A549 (cell line): ENCODE results near the gene SPAG7. TPM values are rescaled to one million over a fixed set of nuclear protein-coding genes. Genes with fewer than 3 reads are reported as not detected.

Experiments used
- ATAC-seq, 2 experiments: fragments of 200-7000 bp in 1 of 2; fragments of >200 bp in 1 of 2; cut with Nextera tagmentation in 1 of 2; cut with Tn5 transposase in 1 of 2; 3 replicates each; pipeline versions ENCODE4 v1.8.0 to v1.9.1; 2018 to 2020; ENCODE audit warnings: mild to moderate bottlenecking in 1 of 2, moderate library complexity in 1 of 2
- CTCF ChIA-PET: fragments of 300-600 bp; sonication (Branson Sonifier 250); formaldehyde crosslinking; extraction: SDS; loops from one replicate; lab custom pipeline; 2021; ENCODE audit warnings: antibody characterized with exemption, inconsistent platforms; lab: Yijun Ruan, JAX
- POLR2A ChIA-PET: fragments of 350-600 bp; formaldehyde crosslinking; extraction: SDS; loops from one replicate; lab custom pipeline; 2021; ENCODE audit warnings: antibody characterized with exemption, inconsistent platforms; lab: Yijun Ruan, JAX
- DNase-seq, 2 experiments: peaks; one replicate each; pipeline versions ENCODE4 v3.0.0 to v3.0.0-alpha.2; 2011 to 2016; ENCODE audit warnings: low read depth in 1 of 2, low spot score in 1 of 2
- FAIRE-seq: peaks from 2 replicates; lab custom pipeline; 2011; peaks lifted over from hg19 to GRCh38; lab: Jason Lieb, UNC
- H3K27ac ChIP-seq, 2 experiments: fragments of >200 bp; sonication (Bioruptor Twin); formaldehyde crosslinking; 3 replicates each; pipeline ENCODE4 v1.5.1; 2016 to 2017
- H3K4me1 ChIP-seq: fragments of >200 bp; sonication (Bioruptor Twin); formaldehyde crosslinking; 3 replicates; pipeline ENCODE4 v1.6.1; 2016
- H3K4me2 ChIP-seq: fragments of >200 bp; sonication (Bioruptor Twin); formaldehyde crosslinking; 3 replicates; pipeline ENCODE4 v1.6.1; 2016
- H3K4me3 ChIP-seq: fragments of >200 bp; sonication (Bioruptor Twin); formaldehyde crosslinking; 3 replicates; pipeline ENCODE4 v1.5.1; 2016
- H3K9me3 ChIP-seq: fragments of >200 bp; sonication (Bioruptor Twin); formaldehyde crosslinking; 3 replicates; pipeline ENCODE4 v1.6.1; 2016
- CBX8 ChIP-seq: fragments of 200-600 bp; sonication (generic); IDR thresholded peaks from 2 replicates; pipeline ENCODE4 v1.6.1; 2016
- EHMT2 ChIP-seq: fragments of 200-600 bp; sonication (generic); IDR thresholded peaks from 2 replicates; pipeline ENCODE4 v1.6.1; 2016; ENCODE audit warnings: antibody characterized with exemption, low read depth, mild to moderate bottlenecking, moderate library complexity
- ELK1 ChIP-seq: fragments of 150-350 bp; IDR thresholded peaks from 2 replicates; pipeline ENCODE4 v1.6.1; 2014; ENCODE audit warnings: low read depth, mild to moderate bottlenecking, low read length
- ESRRA ChIP-seq: fragments of 150-350 bp; IDR thresholded peaks from 2 replicates; pipeline ENCODE4 v1.6.1; 2014; ENCODE audit warnings: mild to moderate bottlenecking, low read length, borderline replicate concordance
- GATA3 ChIP-seq: IDR thresholded peaks from 2 replicates; pipeline ENCODE4 v1.6.1; 2012; ENCODE audit warnings: borderline replicate concordance
- HDAC2 ChIP-seq: fragments of 200-600 bp; sonication (generic); IDR thresholded peaks from 2 replicates; pipeline ENCODE4 v1.6.1; 2016
- HEYL ChIP-seq: fragments of 250-450 bp; sonication (Bioruptor Pico); IDR thresholded peaks from 2 replicates; pipeline ENCODE4 v1.8.0; 2021; ENCODE audit warnings: mild to moderate bottlenecking, moderate library complexity
- HOXB13 ChIP-seq: fragments of 250-450 bp; sonication (Bioruptor Pico); IDR thresholded peaks from 2 replicates; pipeline ENCODE4 v1.5.0; 2020; ENCODE audit warnings: low read depth, mild to moderate bottlenecking, moderate library complexity
- JUN ChIP-seq, 2 experiments: fragments of >200 bp; sonication (Bioruptor Twin); formaldehyde crosslinking; IDR thresholded peaks; 2 replicates in 1 of 2; 3 replicates in 1 of 2; pipeline ENCODE4 v1.6.1; 2016 to 2017
- KDM1A ChIP-seq: fragments of 200-600 bp; sonication (generic); IDR thresholded peaks from 2 replicates; pipeline ENCODE4 v1.6.1; 2016; ENCODE audit warnings: low read depth, mild to moderate bottlenecking
- MAZ ChIP-seq: fragments of 150-350 bp; IDR thresholded peaks from 2 replicates; pipeline ENCODE4 v1.6.1; 2014; ENCODE audit warnings: antibody characterized with exemption, low read depth, low read length, borderline replicate concordance
- MYC ChIP-seq: IDR thresholded peaks from 2 replicates; pipeline ENCODE4 v1.6.1; 2012; ENCODE audit warnings: mild to moderate bottlenecking, inconsistent platforms, low read length, improper control_type of control experiment, borderline replicate concordance
- NFE2L2 ChIP-seq: fragments of 150-350 bp; conservative IDR thresholded peaks from 2 replicates; pipeline ENCODE4 v1.6.1; 2014; ENCODE audit warnings: low read length
- NR3C1 ChIP-seq: fragments of >200 bp; sonication (Bioruptor Twin); formaldehyde crosslinking; IDR thresholded peaks from 3 replicates; pipeline ENCODE4 v1.6.1; 2017
- PHF8 ChIP-seq: fragments of 200-600 bp; sonication (generic); IDR thresholded peaks from 2 replicates; pipeline ENCODE4 v1.6.1; 2016; ENCODE audit warnings: low read depth, mild to moderate bottlenecking, antibody characterized with exemption, moderate library complexity, borderline replicate concordance
- POLR2A ChIP-seq: IDR thresholded peaks from 2 replicates; pipeline ENCODE4 v1.6.1; 2012; ENCODE audit warnings: mild to moderate bottlenecking, low read length
- POLR2AphosphoS2 ChIP-seq: conservative IDR thresholded peaks from 2 replicates; pipeline ENCODE4 v1.6.1; 2012; ENCODE audit warnings: low read length, improper control_type of control experiment, inconsistent platforms
- REST ChIP-seq: fragments of 200-600 bp; sonication (generic); IDR thresholded peaks from 2 replicates; pipeline ENCODE4 v1.6.1; 2016; ENCODE audit warnings: antibody characterized with exemption, mild to moderate bottlenecking, moderate library complexity
- RNF2 ChIP-seq: fragments of 200-600 bp; sonication (generic); IDR thresholded peaks from 2 replicates; pipeline ENCODE4 v1.6.1; 2016; ENCODE audit warnings: low read depth, mild to moderate bottlenecking, antibody characterized with exemption, moderate library complexity, borderline replicate concordance
- SREBF2 ChIP-seq: fragments of 450-650 bp; IDR thresholded peaks from 2 replicates; pipeline ENCODE4 v1.6.1; 2014; ENCODE audit warnings: mild to moderate bottlenecking, moderate library complexity
- ZC3H11A ChIP-seq: fragments of 450-650 bp; IDR thresholded peaks from 2 replicates; pipeline ENCODE4 v1.6.1; 2014; ENCODE audit warnings: antibody characterized with exemption, mild to moderate bottlenecking
- ZNF302 ChIP-seq: fragments of 250-450 bp; sonication (Bioruptor Pico); IDR thresholded peaks from 2 replicates; pipeline ENCODE4 v1.9.0; 2021; ENCODE audit warnings: inconsistent platforms, mild to moderate bottlenecking, moderate library complexity
- WGBS: methylation state at CpG from one replicate; pipeline ENCODE4 v1.1.6; 2017; ENCODE audit errors: missing lambda C conversion rate; 5-methylcytosine and 5-hydroxymethylcytosine counted together
- polyA plus RNA-seq, 4 experiments: library from polyadenylated mRNA; depleted of rRNA in 3 of 4; stranded (reverse); fragments of >200 nt; fragmentation: RNase III in 1 of 4; extraction: RNeasy Plus Mini Kit Qiagen cat#74134 plus additional on column Dnase treatment in 1 of 4; gene quantifications; 2 replicates in 3 of 4; 3 replicates in 1 of 4; pipeline ENCODE4 v1.2.3, GENCODE V29; 2011 to 2017
- TF ChIP-seq, protein P1 (sequence below): IDR thresholded peaks from 2 replicates; pipeline ENCODE4 v1.6.1; 2012
- TF ChIP-seq, protein P2 (sequence below): IDR thresholded peaks from 2 replicates; pipeline ENCODE4 v1.6.1; 2012

SPAG7 gene
- polyA plus RNA-seq, 2 of the 4 experiments (the other 2 are of a cell fraction) = 94.9 to 102 TPM

DNA sequence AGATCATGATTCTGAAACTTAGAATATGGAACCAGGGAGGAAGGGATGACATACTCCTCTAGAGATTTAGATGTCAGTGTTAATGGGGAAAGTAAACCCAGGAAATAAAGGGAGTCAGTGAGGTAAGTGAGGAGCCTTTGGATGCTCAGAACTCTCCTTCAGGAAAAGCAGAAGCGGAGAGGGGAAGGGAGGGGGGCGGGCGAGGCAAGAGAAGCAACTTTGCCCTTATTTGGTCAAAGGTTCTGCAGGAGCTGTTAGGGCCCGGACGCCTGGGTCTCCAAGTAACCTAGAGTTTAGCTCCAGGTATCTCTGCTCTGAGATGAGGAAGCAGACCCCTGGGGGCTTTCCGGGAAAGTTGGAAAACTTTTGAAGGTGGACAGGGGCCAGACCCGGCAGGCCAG lies 20.6 kb downstream of the SPAG7 start:
- ATAC-seq = no peak
- DNase-seq = peak in 1 of 2 experiments; percentile 64
- Histone ChIP-seq H3K4me1 (peaks cover 61% of the 10 kb centered on the region), H3K27ac (peak overlapping the region; percentile 99), H3K4me3 (peak overlapping the region; percentile 98), H3K9me3 (no peaks in the 10 kb centered on the region), H3K4me2 (peak overlapping the region; percentile 99)
- ChIA-PET CTCF (interaction anchor here (1.0 to 3.7 kb wide), 4 partner anchors 21 to 50 kb away, joined by 3 to 17 read pairs (median 6); partner anchors contain the start of genes CAMTA2, INCA1 and SPAG7), POLR2A (interaction anchor here (1.9 to 5.3 kb wide), 2 partner anchors 20 to 157 kb away, joined by 7 to 67 read pairs; partner anchors contain the start of gene SPAG7)
- FAIRE-seq = no peak
- 2% methylated on average over 5 of the region's 7 CpGs for WGBS
- TF ChIP-seq HOXB13 (CRISPR knock-in tag) = no peak
- peak; percentile 70; the same call in 1 of the 2 replicates for TF ChIP-seq ELK1
- no peak for TF ChIP-seq PHF8

DNA sequence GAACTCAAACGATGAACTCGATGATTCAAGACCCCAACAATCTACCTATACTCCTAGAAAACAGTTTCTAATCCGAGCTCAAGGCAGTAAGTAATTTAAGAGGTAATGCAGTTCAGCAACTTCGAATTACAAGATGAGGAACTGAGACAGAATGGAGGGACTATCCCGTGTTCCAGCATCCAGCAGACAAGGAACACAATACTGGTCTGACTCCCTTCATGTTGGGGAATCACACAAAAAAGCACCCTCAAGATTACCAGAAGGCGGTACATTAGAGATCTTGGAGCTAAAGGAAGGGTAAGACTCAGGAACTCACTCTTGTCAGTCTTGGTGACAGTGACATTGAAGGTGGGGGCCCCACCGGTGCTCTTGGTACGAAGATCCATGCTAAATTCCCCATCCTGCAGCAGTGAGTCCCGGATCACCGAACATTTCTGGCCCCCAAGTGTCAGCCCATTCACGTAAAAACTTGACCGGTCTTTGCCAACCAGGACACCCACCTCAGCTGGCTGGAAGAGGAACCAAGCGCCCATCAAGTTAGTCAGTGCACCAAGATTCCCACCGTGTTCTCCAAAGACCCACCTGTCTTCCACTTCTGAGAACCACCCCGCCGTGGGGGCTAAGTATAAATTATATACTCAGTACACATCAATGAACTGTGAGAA lies 21.2 kb downstream of the SPAG7 start:
- FAIRE-seq = no peak
- POLR2A ChIA-PET = interaction anchor here (5.3 kb wide), 1 partner anchor 21 kb away, joined by 67 read pairs; the partner anchor contains the start of gene SPAG7
- Histone ChIP-seq H3K4me2 (peak overlapping the region; percentile 99), H3K4me3 (peak overlapping the region; percentile 98), H3K27ac (peak overlapping the region; percentile 99), H3K4me1 (peaks cover 61% of the 10 kb centered on the region), H3K9me3 (no peaks in the 10 kb centered on the region)
- CTCF ChIA-PET = interaction anchor here (1.0 to 3.7 kb wide), 5 partner anchors 16 to 51 kb away, joined by 3 to 17 read pairs (median 4); partner anchors contain the start of genes CAMTA2, INCA1 and SPAG7
- WGBS = 4% methylated on average over 16 of the region's 16 CpGs
- ATAC-seq = no peak
- TF ChIP-seq ZNF302 (CRISPR knock-in tag) (no peak), SREBF2 (no peak), HEYL (no peak), POLR2AphosphoS2 (peak; percentile 36; the same call in 1 of the 2 replicates), RNF2 (no peak), JUN (IDR thresholded peaks at IDR 0.05) (0 out of 5 replicates have a peak, but pooled peaks of 1 of the 2 experiments have one; percentile 0), KDM1A (no peak)
- TF ChIP-seq, protein P1, sequence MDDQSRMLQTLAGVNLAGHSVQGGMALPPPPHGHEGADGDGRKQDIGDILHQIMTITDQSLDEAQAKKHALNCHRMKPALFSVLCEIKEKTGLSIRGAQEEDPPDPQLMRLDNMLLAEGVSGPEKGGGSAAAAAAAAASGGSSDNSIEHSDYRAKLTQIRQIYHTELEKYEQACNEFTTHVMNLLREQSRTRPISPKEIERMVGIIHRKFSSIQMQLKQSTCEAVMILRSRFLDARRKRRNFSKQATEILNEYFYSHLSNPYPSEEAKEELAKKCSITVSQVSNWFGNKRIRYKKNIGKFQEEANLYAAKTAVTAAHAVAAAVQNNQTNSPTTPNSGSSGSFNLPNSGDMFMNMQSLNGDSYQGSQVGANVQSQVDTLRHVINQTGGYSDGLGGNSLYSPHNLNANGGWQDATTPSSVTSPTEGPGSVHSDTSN = 0 out of 2 replicates have a peak, but pooled peaks have one; percentile 33
- DNase-seq = no peak

- Histone ChIP-seq H3K4me1 (peaks cover 59% of the 10 kb centered on the region), H3K4me3 (peak overlapping the region; percentile 98), H3K9me3 (no peaks in the 10 kb centered on the region), H3K27ac (peak overlapping the region; percentile 99), H3K4me2 (peak overlapping the region; percentile 99)
- DNase-seq (no peak), FAIRE-seq (no peak), ATAC-seq (no peak)
- WGBS = 4% methylated on average over 4 of the region's 4 CpGs
- ChIA-PET CTCF (interaction anchor here (1.4 to 3.7 kb wide), 4 partner anchors 16 to 41 kb away, joined by 4 to 17 read pairs (median 8); partner anchors contain the start of genes CAMTA2 and SPAG7), POLR2A (interaction anchor here (5.3 kb wide), 1 partner anchor 21 kb away, joined by 67 read pairs; the partner anchor contains the start of gene SPAG7)
- no peak for TF ChIP-seq REST
- TF ChIP-seq ZC3H11A = no peak
- TF ChIP-seq MYC = no peak
- TF ChIP-seq ESRRA = no peak
- no peak for TF ChIP-seq KDM1A
- no peak for TF ChIP-seq JUN (IDR thresholded peaks at IDR 0.05)
- TF ChIP-seq NFE2L2 = no peak
- TF ChIP-seq HDAC2 = no peak
- no peak for TF ChIP-seq NR3C1
- TF ChIP-seq GATA3 = no peak
- no peak for TF ChIP-seq MAZ
- TF ChIP-seq, protein P2, sequence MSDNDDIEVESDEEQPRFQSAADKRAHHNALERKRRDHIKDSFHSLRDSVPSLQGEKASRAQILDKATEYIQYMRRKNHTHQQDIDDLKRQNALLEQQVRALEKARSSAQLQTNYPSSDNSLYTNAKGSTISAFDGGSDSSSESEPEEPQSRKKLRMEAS = no peak
- no peak for TF ChIP-seq EHMT2
- TF ChIP-seq HOXB13 (CRISPR knock-in tag) = no peak
- TF ChIP-seq POLR2A = no peak
- no peak for TF ChIP-seq CBX8
These were observed 21.7 kb downstream of the SPAG7 start for GRCh38 chr17:4945944-4946280.
